GM21723 (cell line): Measurements from ENCODE around the gene MUC13.

Experiments
- ATAC-seq: cut with Tn5 transposase; IDR thresholded peaks from one replicate; pipeline ENCODE4 v1.9.1; 2021; ENCODE audit warnings: mild to moderate bottlenecking, moderate library complexity; ENCODE audit not compliant: unreplicated experiment

Gene MUC13

GRCh38 chr3:124951511-124952281, 17.1 kb upstream of the MUC13 start:
- ATAC-seq = no peak

GRCh38 chr3:124950026-124950425, 15.5 kb upstream of the MUC13 start:
- no peak for ATAC-seq

GRCh38 chr3:124942613-124943012, 8.1 kb upstream of the MUC13 start:
- ATAC-seq = no peak

GRCh38 chr3:124941771-124942170, 7.2 kb upstream of the MUC13 start:
- no peak for ATAC-seq

- no peak for ATAC-seq
Observed at GRCh38 chr3:124939661-124940060, 5.1 kb upstream of the MUC13 start.

GRCh38 chr3:124938896-124939295, 4.3 kb upstream of the MUC13 start:
- ATAC-seq = no peak

GRCh38 chr3:124937049-124937448, 2.5 kb upstream of the MUC13 start:
- ATAC-seq = no peak

- no peak for ATAC-seq
Observed at GRCh38 chr3:124935794-124936542, 1.4 kb upstream of the MUC13 start.

- ATAC-seq = peak; percentile 52
Observed at GRCh38 chr3:124935264-124935663, 713 bp upstream of the MUC13 start.

- no peak for ATAC-seq
Observed at GRCh38 chr3:124928333-124929202, 6.0 kb downstream of the MUC13 start.

- ATAC-seq = peak; percentile 85
Observed at GRCh38 chr3:124927574-124928045, 6.9 kb downstream of the MUC13 start.

- no peak for ATAC-seq
Observed at GRCh38 chr3:124926426-124927101, 8.0 kb downstream of the MUC13 start.

GRCh38 chr3:124924741-124925140, 9.8 kb downstream of the MUC13 start:
- ATAC-seq = no peak

- ATAC-seq = no peak
Observed at GRCh38 chr3:124923833-124924232, 10.7 kb downstream of the MUC13 start.

- no peak for ATAC-seq
Observed at GRCh38 chr3:124920718-124921117, 13.8 kb downstream of the MUC13 start.

- ATAC-seq = no peak
Observed at GRCh38 chr3:124919756-124920155, 14.8 kb downstream of the MUC13 start.

- no peak for ATAC-seq
Observed at GRCh38 chr3:124918524-124918923, 16.0 kb downstream of the MUC13 start.

- no peak for ATAC-seq
Observed at GRCh38 chr3:124916837-124917409, 17.6 kb downstream of the MUC13 start.

- no peak for ATAC-seq
Observed at GRCh38 chr3:124915254-124915653, 19.3 kb downstream of the MUC13 start.

GRCh38 chr3:124907957-124908356, 26.6 kb downstream of the MUC13 start:
- no peak for ATAC-seq
